GM12875 (cell line): ENCODE results near the gene JARID2.
A peak's percentile ranks its signal among the peaks of the same experiment; 100 is the strongest.

ENCODE experiments used
- H3K4me3 ChIP-seq: one replicate; pipeline ENCODE4 v1.5.1; 2011; ENCODE audit warnings: low read depth, low read length, control low read depth
- TF ChIP-seq, protein P1 (sequence below): IDR thresholded peaks from 2 replicates; pipeline ENCODE4 v1.5.1; 2011; ENCODE audit warnings: low read depth, mild to moderate bottlenecking, control low read depth, inconsistent platforms, low read length, moderate library complexity, borderline replicate concordance; ENCODE audit not compliant: insufficient read depth

JARID2 gene

DNA sequence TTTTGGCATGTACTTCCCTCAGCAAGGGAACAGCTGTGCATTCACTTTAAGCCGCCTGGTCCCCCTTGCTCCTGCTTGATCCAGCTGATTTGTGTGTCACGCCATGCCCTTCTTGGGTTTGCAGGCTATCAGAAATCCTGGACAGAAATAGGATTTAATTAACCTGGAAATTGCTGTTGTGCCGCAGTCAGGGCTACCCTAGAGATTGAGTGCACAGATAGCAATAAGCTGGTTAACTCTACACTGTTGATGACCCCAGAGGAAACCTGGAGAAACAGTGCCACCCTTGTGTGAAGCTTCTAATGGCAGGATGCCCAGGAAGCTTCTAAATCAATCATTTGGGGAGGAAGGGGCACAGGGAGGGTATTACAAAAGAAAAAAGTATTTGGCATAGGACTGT lies 199.0 kb downstream of the JARID2 start:
- H3K4me3 ChIP-seq, result no peak overlapping the region
- TF ChIP-seq, protein P1, sequence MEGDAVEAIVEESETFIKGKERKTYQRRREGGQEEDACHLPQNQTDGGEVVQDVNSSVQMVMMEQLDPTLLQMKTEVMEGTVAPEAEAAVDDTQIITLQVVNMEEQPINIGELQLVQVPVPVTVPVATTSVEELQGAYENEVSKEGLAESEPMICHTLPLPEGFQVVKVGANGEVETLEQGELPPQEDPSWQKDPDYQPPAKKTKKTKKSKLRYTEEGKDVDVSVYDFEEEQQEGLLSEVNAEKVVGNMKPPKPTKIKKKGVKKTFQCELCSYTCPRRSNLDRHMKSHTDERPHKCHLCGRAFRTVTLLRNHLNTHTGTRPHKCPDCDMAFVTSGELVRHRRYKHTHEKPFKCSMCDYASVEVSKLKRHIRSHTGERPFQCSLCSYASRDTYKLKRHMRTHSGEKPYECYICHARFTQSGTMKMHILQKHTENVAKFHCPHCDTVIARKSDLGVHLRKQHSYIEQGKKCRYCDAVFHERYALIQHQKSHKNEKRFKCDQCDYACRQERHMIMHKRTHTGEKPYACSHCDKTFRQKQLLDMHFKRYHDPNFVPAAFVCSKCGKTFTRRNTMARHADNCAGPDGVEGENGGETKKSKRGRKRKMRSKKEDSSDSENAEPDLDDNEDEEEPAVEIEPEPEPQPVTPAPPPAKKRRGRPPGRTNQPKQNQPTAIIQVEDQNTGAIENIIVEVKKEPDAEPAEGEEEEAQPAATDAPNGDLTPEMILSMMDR, result peak; percentile 6; the same call in 1 of the 2 replicates

DNA sequence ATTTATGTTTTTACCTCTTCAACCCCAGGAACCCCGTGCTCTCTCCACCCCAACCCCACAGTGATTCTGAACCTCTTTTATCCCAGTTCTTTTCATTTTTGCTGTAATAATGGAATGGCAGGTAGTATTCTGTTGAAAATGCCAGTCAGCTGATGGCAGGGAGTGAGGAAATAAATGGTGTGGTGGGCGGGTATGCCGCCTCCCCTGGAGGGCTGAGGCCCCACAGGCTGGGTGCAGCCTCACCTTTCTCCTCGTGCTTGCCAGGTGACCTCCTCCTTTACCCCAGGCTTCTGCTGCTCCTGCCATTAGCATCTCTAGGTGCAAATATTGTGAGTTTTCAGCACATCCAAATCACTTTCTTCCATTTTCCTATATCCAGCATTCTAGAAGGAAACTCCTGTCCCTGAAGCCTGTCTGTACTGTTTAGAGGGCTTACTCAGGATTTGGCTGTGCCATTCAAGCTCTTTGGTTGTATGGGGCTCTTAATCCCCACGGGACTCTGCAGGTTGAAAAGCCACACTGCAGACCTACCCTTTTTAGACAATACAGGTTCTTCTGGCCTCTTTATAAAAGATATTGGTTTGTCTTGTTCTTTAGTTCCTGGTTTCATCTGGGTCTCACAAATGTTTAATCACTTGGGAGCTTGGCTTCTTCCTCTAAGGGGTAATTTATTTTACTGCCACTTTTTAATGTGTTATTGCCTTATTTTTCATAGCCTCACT lies 201.8 kb downstream of the JARID2 start:
- no peak overlapping the region for H3K4me3 ChIP-seq
- TF ChIP-seq, protein P1, result no peak

DNA sequence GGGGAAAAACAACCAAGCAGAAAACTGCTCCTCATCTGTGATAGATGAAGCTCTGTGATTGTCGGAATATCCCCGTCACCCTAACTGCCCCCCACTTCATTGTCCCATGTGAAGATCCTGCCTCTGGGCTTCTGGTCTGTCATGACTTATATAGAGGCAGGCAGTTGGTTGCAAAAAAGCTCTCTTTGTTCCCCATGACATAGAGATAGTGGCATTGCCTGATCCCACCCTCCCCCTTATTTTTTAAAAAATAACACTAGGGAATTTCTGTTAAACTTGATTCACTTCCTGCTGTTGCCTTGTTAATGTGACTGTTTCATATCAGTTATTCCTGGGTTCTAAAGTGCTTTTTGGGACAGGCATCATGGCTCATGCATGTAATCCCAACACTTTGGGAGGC lies 203.1 kb downstream of the JARID2 start:
- H3K4me3 ChIP-seq, result no peak overlapping the region
- TF ChIP-seq, protein P1, result no peak

DNA sequence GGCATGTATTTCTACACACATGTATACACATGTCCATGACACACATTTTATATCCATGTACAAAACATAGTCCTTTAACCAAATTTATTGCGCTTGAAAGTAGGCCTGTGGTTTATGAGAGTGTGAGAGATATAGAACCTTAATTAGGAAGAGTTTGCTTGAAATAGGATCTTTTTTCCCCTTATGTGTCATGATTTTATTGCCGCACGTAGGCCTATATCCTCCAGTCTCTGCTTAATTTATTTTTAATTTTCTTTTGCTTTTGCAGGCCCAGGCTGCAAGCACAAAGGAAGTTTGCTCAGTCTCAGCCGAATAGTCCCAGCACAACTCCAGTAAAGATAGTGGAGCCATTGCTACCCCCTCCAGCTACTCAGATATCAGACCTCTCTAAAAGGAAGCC lies 205.9 kb downstream of the JARID2 start:
- TF ChIP-seq, protein P1, result no peak
- no peak overlapping the region for H3K4me3 ChIP-seq

DNA sequence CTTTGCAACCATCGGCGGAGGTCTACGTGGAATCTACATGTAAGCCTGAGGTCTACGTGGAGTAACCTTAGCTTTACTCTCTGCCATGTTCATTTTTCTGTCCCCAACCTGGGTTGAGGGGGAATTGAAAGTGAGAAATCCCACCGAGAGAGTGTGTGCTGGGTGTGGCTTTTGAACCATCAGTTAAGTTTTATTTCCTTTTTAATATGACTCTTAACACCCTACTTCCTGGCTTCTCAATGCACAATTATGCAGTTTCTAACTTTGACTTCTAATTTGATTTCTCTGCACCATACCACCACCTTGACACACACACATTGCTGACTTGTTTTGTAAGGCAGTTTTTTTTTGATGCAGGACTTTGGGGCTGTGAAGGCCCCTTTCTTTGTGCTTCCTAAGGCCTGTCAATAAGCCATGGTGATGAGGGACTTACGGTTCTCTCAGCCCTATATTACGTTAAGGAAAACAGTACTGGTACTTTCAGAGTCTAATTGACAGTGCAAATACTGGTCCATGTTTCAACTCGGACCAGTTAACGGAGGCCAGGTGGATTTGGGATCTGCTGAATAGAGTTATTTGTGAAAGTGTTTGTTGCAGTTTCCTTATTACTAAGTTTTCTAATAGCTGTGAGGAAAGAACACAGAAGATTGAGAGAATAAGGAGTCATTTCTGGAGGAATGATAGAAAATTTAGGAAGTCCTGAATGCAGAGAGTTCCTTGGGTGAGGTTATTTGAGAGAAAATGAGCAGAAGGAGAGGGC lies 206.5 kb downstream of the JARID2 start:
- H3K4me3 ChIP-seq, result no peak overlapping the region
- TF ChIP-seq, protein P1, result no peak

DNA sequence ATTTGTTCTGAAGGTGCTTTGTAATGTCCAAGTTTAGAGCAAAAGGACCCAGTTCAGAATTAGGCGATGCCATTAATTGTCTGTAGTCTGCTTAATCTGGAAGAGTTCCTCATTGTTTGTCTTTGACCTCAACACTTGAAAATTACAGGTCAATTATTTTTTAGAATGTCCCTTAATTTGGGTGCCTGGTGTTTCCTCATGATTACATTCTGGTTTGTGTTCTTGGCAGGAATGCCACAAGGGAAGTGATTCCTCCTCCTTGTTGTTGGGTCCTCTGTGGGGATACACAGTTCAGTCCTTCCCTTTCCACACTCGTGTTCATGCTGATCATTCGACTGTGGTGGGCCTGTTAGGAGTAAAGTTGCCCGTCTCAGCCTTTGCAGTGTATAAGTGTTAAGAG lies 207.3 kb downstream of the JARID2 start:
- no peak overlapping the region for H3K4me3 ChIP-seq
- TF ChIP-seq, protein P1, result no peak

DNA sequence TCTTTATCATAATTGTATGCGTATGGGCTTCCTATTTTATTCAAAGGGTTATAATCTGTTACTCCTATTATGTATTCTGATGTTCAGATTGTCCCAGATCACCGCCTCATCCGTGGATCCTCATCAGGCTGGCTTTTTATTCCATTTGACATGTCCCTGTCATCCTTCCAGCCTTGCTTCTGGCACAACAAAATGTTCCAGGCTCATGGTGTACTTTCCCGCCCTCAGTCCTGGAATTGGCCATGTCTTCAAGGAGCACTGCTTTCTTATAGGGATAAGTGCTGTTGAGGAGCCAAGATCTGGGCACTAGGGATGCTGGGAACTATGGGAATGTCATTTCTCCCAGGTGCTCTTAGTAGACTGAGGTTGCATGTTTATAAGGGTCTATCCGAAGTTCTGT lies 207.8 kb downstream of the JARID2 start:
- no peak overlapping the region for H3K4me3 ChIP-seq
- TF ChIP-seq, protein P1, result no peak
